GOT3 (cell line): ENCODE measurements around the gene LNPEP.

Experiments used
- DNase-seq: peaks from one replicate; lab custom pipeline; 2025; ENCODE audit warnings: mixed read lengths; lab: John Stamatoyannopoulos, UW

LNPEP gene

DNA sequence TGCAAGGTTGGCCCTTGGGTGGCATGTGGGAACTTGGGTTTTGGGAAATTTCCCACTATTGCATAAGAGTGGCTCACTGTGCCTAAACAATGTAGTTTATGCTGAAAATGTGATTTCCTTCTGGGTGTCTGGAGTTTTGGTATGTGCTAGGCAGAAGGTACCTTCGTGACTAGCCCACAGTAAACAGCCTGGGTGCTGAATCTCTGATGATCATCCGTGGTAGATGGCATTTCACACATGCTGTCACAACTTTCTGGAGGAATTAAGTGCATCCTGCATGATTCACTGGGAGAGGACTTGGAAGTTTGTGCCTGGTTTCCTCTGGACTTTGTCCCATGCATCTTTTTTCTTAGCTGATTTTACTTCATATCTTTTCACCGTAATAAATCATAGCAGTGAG is 64.5 kb downstream of the LNPEP start:
- DNase-seq = no peak

GRCh38 chr5:97002983-97003382 is 67.1 kb downstream of the LNPEP start:
- no peak for DNase-seq

DNA sequence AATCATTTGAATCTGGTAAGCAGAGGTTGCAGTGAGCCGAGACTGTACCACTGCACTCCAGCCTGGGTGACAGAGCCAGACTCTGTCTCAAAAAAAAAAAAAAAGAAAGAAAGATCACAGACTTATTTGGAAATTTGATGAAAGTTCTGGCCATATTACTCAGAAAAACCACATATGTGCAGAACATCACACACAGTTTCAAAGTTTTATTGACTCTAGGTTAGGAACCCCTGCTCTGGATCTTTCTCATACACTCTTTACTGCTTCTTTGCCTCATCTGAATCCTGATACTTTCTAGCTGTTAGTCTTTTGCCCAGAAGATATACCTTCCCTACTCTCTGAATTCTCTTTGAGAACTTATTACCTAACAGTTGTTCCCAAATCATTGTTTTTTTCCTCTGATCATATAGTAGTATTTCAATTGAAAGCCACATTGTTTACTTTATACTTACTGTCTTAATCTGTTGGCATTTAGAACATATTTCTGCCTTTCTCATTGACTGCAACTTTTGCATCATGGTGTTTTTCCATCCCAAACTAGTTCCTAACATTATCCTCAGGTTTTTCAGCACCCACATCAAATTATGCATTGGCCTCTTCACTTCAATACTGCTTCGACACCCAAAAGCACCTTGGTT is 68.7 kb downstream of the LNPEP start:
- DNase-seq = no peak

- no peak for DNase-seq
These were observed 70.7 kb downstream of the LNPEP start for GRCh38 chr5:97006454-97007060.

DNA sequence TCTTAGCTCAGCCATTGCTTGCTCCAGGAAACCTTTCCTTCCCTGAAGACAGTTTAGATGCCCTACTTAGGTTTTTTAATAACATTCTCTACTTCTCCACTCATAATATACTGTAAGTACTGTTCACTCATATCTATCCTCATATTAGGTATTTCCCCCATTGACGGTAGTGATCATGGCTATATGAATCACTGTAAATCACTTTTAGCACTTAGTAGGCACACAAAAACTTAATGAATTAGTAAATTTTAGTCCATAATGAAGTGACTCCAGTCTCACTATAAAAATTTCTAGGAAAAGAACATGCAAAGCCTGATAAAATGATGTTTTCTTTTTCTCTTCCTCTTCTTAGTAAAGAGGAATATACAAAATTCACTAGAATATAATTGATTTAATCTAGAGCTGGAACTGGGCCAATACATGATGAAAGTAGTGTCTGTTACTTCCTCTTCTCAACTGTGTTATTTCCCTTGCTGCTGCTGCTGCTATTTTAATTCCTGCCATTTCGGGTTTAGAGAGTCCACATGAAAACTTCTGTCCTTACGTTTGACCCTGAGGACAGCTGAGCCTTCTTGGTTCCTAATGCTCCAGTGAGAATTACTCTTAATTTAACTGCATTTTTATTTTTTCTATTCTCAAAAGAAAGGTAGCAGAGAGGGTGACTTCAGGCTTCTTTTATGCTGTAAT is 73.5 kb downstream of the LNPEP start:
- DNase-seq = no peak

- DNase-seq = no peak
These were observed 74.0 kb downstream of the LNPEP start for GRCh38 chr5:97009921-97010320.

DNA sequence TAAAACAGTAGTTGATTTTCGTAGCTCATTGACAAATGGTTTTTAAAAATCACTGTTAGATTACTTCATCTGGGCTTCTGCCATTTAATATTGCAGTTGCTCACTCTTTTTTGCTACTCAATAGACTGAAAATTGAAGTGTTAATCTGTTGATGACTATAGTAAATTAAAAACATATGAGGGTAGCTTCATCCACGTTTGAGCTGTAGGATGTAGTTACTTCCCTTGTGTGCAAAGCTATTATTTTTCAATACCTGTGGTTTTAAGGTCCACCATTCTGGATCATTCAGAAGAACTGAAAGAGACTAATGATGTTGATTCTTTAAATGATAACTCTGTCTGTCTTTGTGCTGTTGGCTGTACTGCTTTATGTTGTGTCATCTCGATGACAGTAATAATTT is 74.7 kb downstream of the LNPEP start:
- DNase-seq = no peak

GRCh38 chr5:97011567-97011966 is 75.7 kb downstream of the LNPEP start:
- DNase-seq = no peak

DNA sequence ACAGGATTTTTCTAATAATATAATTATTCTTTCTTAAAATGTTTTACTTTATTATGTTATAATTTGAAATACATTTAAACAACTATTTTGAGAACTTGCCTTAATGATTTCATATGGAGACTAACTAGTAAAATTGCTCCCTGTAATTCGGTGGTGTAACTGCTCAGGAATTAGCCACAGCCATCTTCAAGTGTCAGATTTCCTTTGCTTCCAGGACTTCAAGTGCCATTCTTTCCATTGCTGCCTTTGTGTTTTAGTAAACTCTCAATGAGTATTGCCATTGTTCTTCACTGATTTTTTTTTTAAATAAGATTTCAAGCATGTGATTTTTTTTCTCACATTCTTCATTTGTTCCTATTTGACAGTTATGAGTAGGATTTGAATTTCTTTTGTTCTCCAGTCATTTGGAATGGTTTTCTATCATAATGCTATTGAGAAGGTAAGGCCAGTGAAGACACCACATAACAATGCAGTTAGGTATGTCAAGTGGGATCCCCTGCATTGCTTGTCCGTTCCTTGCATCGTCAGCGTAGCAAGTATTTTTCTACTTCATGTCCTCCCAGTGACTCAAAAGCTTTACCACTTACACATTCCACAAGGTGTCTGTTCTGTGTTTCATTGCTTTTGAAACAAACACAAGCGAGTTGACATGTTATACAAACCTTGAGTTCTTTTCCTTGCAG is 83.7 kb downstream of the LNPEP start:
- no peak for DNase-seq

GRCh38 chr5:97021416-97021815 is 85.5 kb downstream of the LNPEP start:
- no peak for DNase-seq

DNA sequence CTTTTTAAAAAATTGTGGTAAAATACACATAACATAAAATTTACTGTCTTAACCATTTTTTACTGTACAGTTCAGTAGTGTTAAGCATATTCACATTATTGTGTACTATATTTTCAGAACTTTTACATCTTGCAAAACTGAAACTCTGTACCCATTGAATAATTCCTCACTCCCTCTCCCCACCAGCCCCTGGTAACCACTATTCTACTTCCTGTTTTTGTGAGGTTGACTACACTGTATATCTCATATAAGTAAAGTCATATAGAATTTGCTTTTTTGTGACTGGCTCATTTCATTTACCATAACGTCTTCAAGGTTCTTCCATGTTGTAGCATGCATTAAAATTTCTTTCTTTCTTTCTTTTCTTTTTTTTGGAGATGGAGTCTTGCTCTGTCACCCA is 87.0 kb downstream of the LNPEP start:
- DNase-seq = no peak

DNA sequence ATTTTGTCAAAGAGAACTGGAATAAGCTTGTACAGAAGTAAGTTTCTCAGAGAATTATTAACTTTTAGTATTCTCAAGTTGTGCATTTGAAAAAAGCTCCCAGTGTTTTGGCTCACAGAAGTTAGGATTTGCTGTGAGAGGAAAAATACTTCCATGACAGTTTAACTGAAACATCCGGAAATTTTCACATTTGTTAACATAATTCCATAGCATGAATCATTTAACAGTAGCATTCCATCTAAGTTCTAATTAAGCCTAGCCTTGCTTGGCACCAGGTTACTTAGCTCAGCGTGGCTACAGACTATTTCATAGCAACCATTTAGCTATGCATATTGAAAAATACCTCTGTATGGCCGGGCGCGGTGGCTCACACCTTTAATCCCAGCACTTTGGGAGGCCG is 90.8 kb downstream of the LNPEP start:
- no peak for DNase-seq

GRCh38 chr5:97037819-97038218 is 101.9 kb downstream of the LNPEP start:
- DNase-seq = no peak

DNA sequence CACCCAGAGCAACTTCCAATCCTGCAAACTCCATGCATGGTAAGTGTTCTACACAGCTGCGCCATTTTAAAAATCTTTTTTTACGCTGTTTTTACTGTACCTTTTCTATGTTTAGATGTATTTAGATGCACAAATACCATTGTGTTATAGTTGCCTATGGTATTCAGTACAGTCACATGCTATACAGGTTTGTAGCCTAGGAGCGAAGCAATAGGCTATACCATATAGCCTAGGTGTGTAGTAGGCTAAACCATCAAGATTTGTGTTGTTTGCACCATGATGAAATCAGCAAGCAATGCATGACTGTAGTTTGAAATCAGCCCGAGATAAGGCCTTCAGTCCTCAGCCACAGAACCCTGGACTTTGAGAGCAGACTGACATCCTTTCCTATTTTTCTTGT is 105.4 kb downstream of the LNPEP start:
- no peak for DNase-seq

DNA sequence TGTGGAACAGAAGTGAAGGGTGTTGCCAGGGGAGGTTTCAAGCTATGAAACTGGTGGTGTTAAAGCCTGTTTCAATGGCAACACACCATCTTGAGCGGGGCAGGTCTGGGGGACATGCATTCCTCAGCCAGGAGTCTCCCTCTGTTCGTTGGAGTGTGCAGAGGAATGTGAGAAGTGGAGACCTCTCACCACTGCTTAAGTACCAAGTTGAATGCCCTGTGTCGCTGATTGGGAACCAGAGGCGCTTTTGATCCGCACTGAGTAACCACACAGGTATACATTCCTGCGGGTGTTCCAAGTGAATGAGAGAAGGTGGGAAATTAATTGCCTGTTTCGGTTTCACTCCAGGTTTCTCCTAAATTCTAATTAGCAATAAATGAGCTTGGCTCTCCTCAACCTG is 107.1 kb downstream of the LNPEP start:
- no peak for DNase-seq

GRCh38 chr5:97043511-97043910 is 107.6 kb downstream of the LNPEP start:
- DNase-seq = no peak

DNA sequence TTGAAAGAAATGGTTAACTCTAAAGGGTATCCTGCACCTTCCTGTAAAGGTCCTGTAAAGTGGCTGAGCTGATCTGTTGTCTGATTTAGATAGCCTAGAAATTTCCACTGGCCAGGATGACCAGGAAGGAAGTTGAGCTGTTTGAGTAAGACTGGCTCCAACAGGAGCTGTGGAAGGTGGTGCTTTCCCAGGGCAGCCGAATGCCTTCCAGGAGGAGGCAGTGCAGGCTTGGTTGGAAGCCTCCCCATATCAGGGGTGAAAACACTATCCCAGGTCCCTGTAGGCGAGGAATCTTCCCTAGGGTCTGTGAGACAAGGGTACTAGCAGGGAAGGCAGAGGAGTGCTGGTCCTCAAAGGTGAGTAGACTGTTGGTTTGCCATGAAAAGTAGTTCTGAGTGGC is 108.2 kb downstream of the LNPEP start:
- no peak for DNase-seq

GRCh38 chr5:97046270-97046982 is 110.5 kb downstream of the LNPEP start:
- DNase-seq = no peak

DNA sequence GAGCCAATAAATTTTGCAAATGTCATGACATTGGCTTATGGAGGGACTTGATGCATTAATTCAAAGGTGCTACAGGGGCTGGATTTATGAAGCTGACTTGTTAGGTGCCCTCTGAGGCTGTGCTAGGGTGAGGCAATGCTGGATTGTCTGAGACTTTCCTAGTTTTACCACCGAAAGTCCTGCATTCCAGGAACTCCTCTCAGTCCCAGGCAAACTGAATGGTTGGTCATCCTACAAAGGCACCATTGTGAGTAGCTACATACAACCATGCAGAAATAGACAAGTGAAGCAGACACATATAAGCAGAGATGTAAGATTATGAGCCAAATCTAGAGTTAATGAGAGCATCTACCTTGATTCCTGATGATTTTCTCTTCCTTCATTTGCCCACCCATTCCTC is 111.2 kb downstream of the LNPEP start:
- no peak for DNase-seq

DNA sequence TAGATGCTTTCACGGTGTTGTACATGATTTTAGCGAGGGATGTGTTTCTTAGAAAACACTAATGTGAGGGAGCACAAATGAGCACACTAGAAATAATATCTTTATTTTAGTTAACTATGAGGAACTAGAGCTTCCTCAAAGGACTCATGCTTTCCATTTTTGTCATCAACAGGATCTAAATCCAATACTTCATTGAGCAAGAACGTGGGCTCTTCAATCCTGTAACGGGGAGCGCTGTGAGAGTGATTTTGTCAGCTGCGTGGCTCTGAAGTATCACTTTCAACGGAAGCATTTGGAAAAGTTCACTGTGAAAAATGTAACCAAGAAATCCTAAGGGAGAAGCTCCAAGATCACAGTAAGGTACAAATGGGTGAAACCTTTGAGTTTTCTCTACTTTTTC is 113.3 kb downstream of the LNPEP start:
- DNase-seq = no peak

- DNase-seq = no peak
These were observed 120.4 kb downstream of the LNPEP start for GRCh38 chr5:97056263-97056662.

GRCh38 chr5:97062046-97062445 is 126.2 kb downstream of the LNPEP start:
- DNase-seq = no peak
